K562 (cell line): ENCODE data around the gene NMRAL1. TPM values are rescaled to one million over a fixed set of nuclear protein-coding genes. Genes with fewer than 3 reads are reported as not detected.

Experiments
- CBX2 ChIP-seq: fragments of 200-600 bp; sonication (generic); IDR thresholded peaks from one replicate; pipeline ENCODE4 v1.6.1; 2012; ENCODE audit warnings: mild to moderate bottlenecking, low read length, inconsistent platforms; ENCODE audit not compliant: insufficient read depth, poor library complexity, severe bottlenecking
- CEBPB ChIP-seq: fragments of 450-650 bp; IDR thresholded peaks from 2 replicates; pipeline ENCODE4 v1.6.1; 2016; ENCODE audit warnings: missing genetic modification characterization, missing compliant biosample characterization
- DEAF1 ChIP-seq: fragments of 450-650 bp; formaldehyde crosslinking; IDR thresholded peaks from 2 replicates; pipeline ENCODE4 v1.4.0; 2020; ENCODE audit warnings: mild to moderate bottlenecking, moderate library complexity
- GABPA ChIP-seq: fragments of 200-800 bp; sonication (Bioruptor generic); conservative IDR thresholded peaks from 2 replicates; pipeline ENCODE4 v1.6.1; 2016; ENCODE audit warnings: low read depth, missing genetic modification characterization, missing compliant biosample characterization
- GATA2 ChIP-seq: sonication (generic); formaldehyde crosslinking; IDR thresholded peaks from 2 replicates; pipeline ENCODE4 v1.4.0; 2020; ENCODE audit warnings: mild to moderate bottlenecking, missing genetic modification reagents
- HDAC8 ChIP-seq: fragments of 450-650 bp; IDR thresholded peaks from 2 replicates; pipeline ENCODE4 v1.6.1; 2016; ENCODE audit warnings: mild to moderate bottlenecking, missing genetic modification characterization, moderate library complexity, missing compliant biosample characterization
- IRF2 ChIP-seq: sonication (generic); formaldehyde crosslinking; IDR thresholded peaks from 2 replicates; pipeline ENCODE4 v1.8.1; 2022; ENCODE audit warnings: mild to moderate bottlenecking, missing genetic modification reagents
- MECOM ChIP-seq: fragments of 250-450 bp; sonication (Bioruptor Pico); IDR thresholded peaks from 2 replicates; pipeline ENCODE4 v1.8.0; 2022; ENCODE audit warnings: inconsistent platforms
- MLX ChIP-seq, 2 experiments: fragments of 450-650 bp in 1 of 2; sonication (generic) in 1 of 2; formaldehyde crosslinking; conservative IDR thresholded peaks; 2 replicates each; pipeline versions ENCODE4 v1.4.0 to v1.8.1; 2020 to 2022; ENCODE audit warnings: mild to moderate bottlenecking in 1 of 2, missing genetic modification reagents in 1 of 2
- NFIX ChIP-seq: fragments of 250-450 bp; sonication (Bioruptor Pico); IDR thresholded peaks from 2 replicates; pipeline ENCODE4 v1.4.0; 2020; ENCODE audit warnings: low read depth, mild to moderate bottlenecking, moderate library complexity
- PHF20 ChIP-seq: fragments of 450-650 bp; IDR thresholded peaks from 2 replicates; pipeline ENCODE4 v1.6.1; 2018; ENCODE audit not compliant: partially characterized antibody
- PRDM10 ChIP-seq: fragments of 450-650 bp; IDR thresholded peaks from 2 replicates; pipeline ENCODE4 v1.6.1; 2018; ENCODE audit not compliant: partially characterized antibody
- RFX5 ChIP-seq: IDR thresholded peaks from 2 replicates; pipeline ENCODE4 v1.6.1; 2011; ENCODE audit warnings: low read depth, mild to moderate bottlenecking, improper control_type of control experiment, low read length
- ZBTB11 ChIP-seq, 3 experiments: fragments of 200-800 bp in 1 of 3; fragments of 250-450 bp in 1 of 3; fragments of 450-650 bp in 1 of 3; sonication (Bioruptor Pico) in 1 of 3; sonication (Bioruptor generic) in 1 of 3; formaldehyde crosslinking in 1 of 3; IDR thresholded peaks; 2 replicates each; pipeline versions ENCODE4 v1.6.1 to v1.8.0; 2016 to 2022; ENCODE audit warnings: mild to moderate bottlenecking in 2 of 3, missing genetic modification characterization in 2 of 3, missing compliant biosample characterization in 1 of 3, moderate library complexity in 1 of 3
- ZBTB34 ChIP-seq: fragments of 250-450 bp; sonication (Bioruptor Pico); IDR thresholded peaks from 2 replicates; pipeline ENCODE4 v1.8.0; 2021; ENCODE audit warnings: mild to moderate bottlenecking, moderate library complexity
- ZNF165 ChIP-seq: fragments of 250-450 bp; sonication (Bioruptor Pico); IDR thresholded peaks from 2 replicates; pipeline ENCODE4 v1.4.0; 2020; ENCODE audit warnings: borderline replicate concordance
- polyA plus RNA-seq, 8 experiments: library from polyadenylated mRNA; depleted of rRNA in 4 of 8; stranded (reverse) in 5 of 8; unstranded in 3 of 8; fragments of >200 nt; fragmentation: Nextera tagmentation in 2 of 8; fragmentation: Illumina TruSeq in 1 of 8; extraction: Ambion mirVana in 2 of 8; extraction: Trizol in 1 of 8; gene quantifications; 2 replicates each; pipeline versions ENCODE4 v1.2.1 to v1.2.3, GENCODE V29; 2011 to 2014; ENCODE audit warnings: inconsistent platforms in 1 of 8, missing spikeins in 1 of 8
- total RNA-seq, 7 experiments: library from RNA; depleted of rRNA in 6 of 7; stranded (reverse); fragments of >200 nt in 6 of 7; fragmentation: Illumina TruSeq in 2 of 7; extraction: Trizol in 2 of 7; gene quantifications; 2 replicates each; pipeline versions ENCODE4 v1.2.1 to v1.2.3, GENCODE V29; 2011 to 2021; ENCODE audit warnings: low replicate concordance in 1 of 7

Gene NMRAL1
- total and polyA plus RNA-seq, 9 of the 15 experiments (the other 6 are each of a cell fraction or from before 2014, with no cell fraction given), result 6.3 to 116 (median 63.2) TPM

- TF ChIP-seq NFIX (CRISPR knock-in tag) (no peak), ZNF165 (peak; percentile 86), CBX2 (no peak), ZBTB11 (CRISPR knock-in tag; IDR thresholded peaks at IDR 0.05) (no peak), IRF2 (CRISPR knock-in tag) (no peak), GABPA (tag) (no peak), GATA2 (CRISPR knock-in tag) (no peak), CEBPB (tag) (0 out of 2 replicates have a peak, but pooled peaks have one; percentile 30), PRDM10 (no peak), ZBTB34 (CRISPR knock-in tag) (peak; percentile 72; the same call in 1 of the 2 replicates), DEAF1 (CRISPR knock-in tag) (no peak), PHF20 (no peak), RFX5 (no peak), MLX (CRISPR knock-in tag; conservative IDR thresholded peaks at IDR 0.05) (no peak), MECOM (peak; percentile 95), HDAC8 (tag) (peak; percentile 81; the same call in 1 of the 2 replicates)
Observed at GRCh38 chr16:4450931-4451519, 23.4 kb downstream of the NMRAL1 start (continued).
